ENCODE data around the gene SMIM28.
"Not testable (repeated sequence)": the region's sequence is repeated elsewhere in the genome, so short reads cannot be mapped to it uniquely, and the experiment has no call there.

SMIM28 gene

GRCh38 chr6:138421089-138421488 lies 43.4 kb downstream of the SMIM28 start:
- Histone ChIP-seq H3K79me2 (ENCODE audit: insufficient read depth, low read depth) (no peaks in the 10 kb centered on the region), H2AFZ (ENCODE audit: low read depth) (no peak overlapping the region)
- TF ChIP-seq CTCF (conservative IDR thresholded peaks at IDR 0.05; ENCODE audit: low read depth, low read length), result no peak

GRCh38 chr6:138421608-138422007 lies 43.9 kb downstream of the SMIM28 start:
- Histone ChIP-seq H3K4me2 (no peak overlapping the region), H2AFZ (ENCODE audit: low read depth) (no peak overlapping the region), H3K4me3 (IDR thresholded peaks at IDR 0.05; ENCODE audit: insufficient read depth, low read depth, low read length) (no peak overlapping the region), H3K27me3 (ENCODE audit: insufficient read depth, low read depth) (no peaks in the 10 kb centered on the region), H3K79me2 (ENCODE audit: insufficient read depth, low read depth) (no peaks in the 10 kb centered on the region), H3K27ac (no peak overlapping the region), H3K4me1 (ENCODE audit: low read depth, poor library complexity, severe bottlenecking) (no peaks in the 10 kb centered on the region), H3K9ac (no peak overlapping the region), H3K36me3 (ENCODE audit: insufficient read depth) (no peaks in the 10 kb centered on the region), H4K20me1 (ENCODE audit: insufficient read depth) (no peaks in the 10 kb centered on the region)
- no peak for TF ChIP-seq CTCF (conservative IDR thresholded peaks at IDR 0.05; ENCODE audit: low read depth, low read length)

More at GRCh38 chr6:138421089-138421488, 43.4 kb downstream of the SMIM28 start:
- H3K4me3 ChIP-seq (IDR thresholded peaks at IDR 0.05; ENCODE audit: insufficient read depth, low read depth, low read length), result no peak overlapping the region
- no peaks in the 10 kb centered on the region for H3K27me3 ChIP-seq (ENCODE audit: insufficient read depth, low read depth)
- no peak overlapping the region for H3K9ac ChIP-seq
- no peak overlapping the region for H3K4me2 ChIP-seq
- H3K36me3 ChIP-seq (ENCODE audit: insufficient read depth), result no peaks in the 10 kb centered on the region
- H4K20me1 ChIP-seq (ENCODE audit: insufficient read depth), result no peaks in the 10 kb centered on the region
- H3K27ac ChIP-seq, result no peak overlapping the region
- no peaks in the 10 kb centered on the region for H3K4me1 ChIP-seq (ENCODE audit: low read depth, poor library complexity, severe bottlenecking)

GRCh38 chr6:138422861-138423260 lies 45.2 kb downstream of the SMIM28 start:
- H3K4me1 ChIP-seq (ENCODE audit: low read depth, poor library complexity, severe bottlenecking), result no peaks in the 10 kb centered on the region
- no peaks in the 10 kb centered on the region for H3K36me3 ChIP-seq (ENCODE audit: insufficient read depth)
- no peak overlapping the region for H2AFZ ChIP-seq (ENCODE audit: low read depth)
- H3K27ac ChIP-seq, result no peak overlapping the region
- no peak overlapping the region for H3K9ac ChIP-seq
- H3K4me3 ChIP-seq (IDR thresholded peaks at IDR 0.05; ENCODE audit: insufficient read depth, low read depth, low read length), result no peak overlapping the region
- TF ChIP-seq CTCF (conservative IDR thresholded peaks at IDR 0.05; ENCODE audit: low read depth, low read length), result no peak
- no peaks in the 10 kb centered on the region for H3K27me3 ChIP-seq (ENCODE audit: insufficient read depth, low read depth)
- no peak overlapping the region for H3K4me2 ChIP-seq
- no peaks in the 10 kb centered on the region for H4K20me1 ChIP-seq (ENCODE audit: insufficient read depth)
- H3K79me2 ChIP-seq (ENCODE audit: insufficient read depth, low read depth), result no peaks in the 10 kb centered on the region

- H4K20me1 ChIP-seq (ENCODE audit: insufficient read depth), result no peaks in the 10 kb centered on the region
- H2AFZ ChIP-seq (ENCODE audit: low read depth), result no peak overlapping the region
- no peak overlapping the region for H3K27ac ChIP-seq
- H3K79me2 ChIP-seq (ENCODE audit: insufficient read depth, low read depth), result no peaks in the 10 kb centered on the region
- H3K36me3 ChIP-seq (ENCODE audit: insufficient read depth), result no peaks in the 10 kb centered on the region
- no peaks in the 10 kb centered on the region for H3K4me1 ChIP-seq (ENCODE audit: low read depth, poor library complexity, severe bottlenecking)
- H3K4me3 ChIP-seq (IDR thresholded peaks at IDR 0.05; ENCODE audit: insufficient read depth, low read depth, low read length), result no peak overlapping the region
- TF ChIP-seq CTCF (conservative IDR thresholded peaks at IDR 0.05; ENCODE audit: low read depth, low read length), result no peak
- H3K27me3 ChIP-seq (ENCODE audit: insufficient read depth, low read depth), result no peaks in the 10 kb centered on the region
- no peak overlapping the region for H3K9ac ChIP-seq
- no peak overlapping the region for H3K4me2 ChIP-seq
Observed at GRCh38 chr6:138424004-138424904, 46.5 kb downstream of the SMIM28 start.

- H3K79me2 ChIP-seq (ENCODE audit: insufficient read depth, low read depth); H3K4me3 ChIP-seq (IDR thresholded peaks at IDR 0.05; ENCODE audit: insufficient read depth, low read depth, low read length); H4K20me1 ChIP-seq (ENCODE audit: insufficient read depth); H3K27me3 ChIP-seq (ENCODE audit: insufficient read depth, low read depth); H3K4me1 ChIP-seq (ENCODE audit: low read depth, poor library complexity, severe bottlenecking); H3K27ac ChIP-seq; H2AFZ ChIP-seq (ENCODE audit: low read depth); H3K9ac ChIP-seq; H3K36me3 ChIP-seq (ENCODE audit: insufficient read depth); H3K4me2 ChIP-seq: not testable (repeated sequence)
Observed at GRCh38 chr6:138425256-138425655, 47.6 kb downstream of the SMIM28 start.

Data from KMS-11 (cell line).